ENCODE data around the gene TNFRSF12A. TPM values are rescaled to one million over a fixed set of nuclear protein-coding genes. Genes with fewer than 3 reads are reported as not detected.

TNFRSF12A gene
- total and polyA plus RNA-seq, 4 donors: 4.5 to 9.9 (median 6.3) TPM

DNA sequence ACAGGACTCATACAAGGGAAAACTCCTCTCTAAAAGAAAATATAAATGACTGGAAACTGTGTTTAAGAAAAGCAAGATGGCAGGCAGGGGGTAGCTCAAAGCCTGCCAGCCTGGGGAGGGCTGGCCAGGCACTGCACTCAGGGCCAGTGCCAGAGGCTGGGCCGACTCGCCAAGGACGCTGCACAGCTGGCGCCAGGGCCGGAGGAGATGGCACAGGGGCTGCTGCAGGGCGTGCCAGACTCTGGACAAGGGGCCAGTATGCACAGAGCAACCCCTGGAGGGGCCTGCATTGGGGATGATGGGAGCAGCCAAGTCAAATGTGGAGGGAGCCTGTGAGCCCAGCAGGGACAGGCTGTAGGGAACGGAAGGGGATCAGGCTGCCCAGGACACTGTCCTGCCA is 44.0 kb upstream of the TNFRSF12A start:
- H3K27ac ChIP-seq (ENCODE audit: low read depth, low read length): no peak overlapping the region
- H3K27me3 ChIP-seq (ENCODE audit: control insufficient read depth, insufficient read depth, low read length): peaks cover 2% of the 10 kb centered on the region
- DNase-seq (ENCODE audit: low read depth in 4 of 6, low spot score in 6 of 6): peak in 1 of 6 donors; percentile 51
- H3K4me3 ChIP-seq (ENCODE audit: low read depth, low read length): no peak overlapping the region
- H3K36me3 ChIP-seq (ENCODE audit: control insufficient read depth, insufficient read depth, low read length): peaks cover 56% of the 10 kb centered on the region
- H3K9me3 ChIP-seq (ENCODE audit: control insufficient read depth, insufficient read depth, low read length): no peaks in the 10 kb centered on the region
- 71% methylated on average over 7 of the region's 7 CpGs for WGBS (ENCODE audit: insufficient coverage)
- peaks cover 86% of the 10 kb centered on the region for H3K4me1 ChIP-seq (ENCODE audit: control insufficient read depth, insufficient read depth, low read length)

GRCh38 chr16:2976673-2977072 is 43.5 kb upstream of the TNFRSF12A start:
- Histone ChIP-seq H3K4me3 (ENCODE audit: low read depth, low read length) (no peak overlapping the region), H3K36me3 (ENCODE audit: control insufficient read depth, insufficient read depth, low read length) (peaks cover 51% of the 10 kb centered on the region), H3K27ac (ENCODE audit: low read depth, low read length) (no peak overlapping the region), H3K27me3 (ENCODE audit: control insufficient read depth, insufficient read depth, low read length) (peaks cover 4% of the 10 kb centered on the region), H3K4me1 (ENCODE audit: control insufficient read depth, insufficient read depth, low read length) (peaks cover 86% of the 10 kb centered on the region), H3K9me3 (ENCODE audit: control insufficient read depth, insufficient read depth, low read length) (no peaks in the 10 kb centered on the region)
- DNase-seq (ENCODE audit: low read depth in 4 of 6, low spot score in 6 of 6): no peak
- 88% methylated on average over 12 of the region's 15 CpGs for WGBS (ENCODE audit: insufficient coverage)

GRCh38 chr16:2977440-2977839 is 42.7 kb upstream of the TNFRSF12A start:
- DNase-seq (ENCODE audit: low read depth in 4 of 6, low spot score in 6 of 6): peak in 2 of 6 donors; percentile 53 to 80
- Histone ChIP-seq H3K36me3 (ENCODE audit: control insufficient read depth, insufficient read depth, low read length) (peaks cover 44% of the 10 kb centered on the region), H3K27me3 (ENCODE audit: control insufficient read depth, insufficient read depth, low read length) (peaks cover 4% of the 10 kb centered on the region), H3K9me3 (ENCODE audit: control insufficient read depth, insufficient read depth, low read length) (no peaks in the 10 kb centered on the region), H3K27ac (ENCODE audit: low read depth, low read length) (no peak overlapping the region), H3K4me3 (ENCODE audit: low read depth, low read length) (no peak overlapping the region), H3K4me1 (ENCODE audit: control insufficient read depth, insufficient read depth, low read length) (peaks cover 78% of the 10 kb centered on the region)
- WGBS (ENCODE audit: insufficient coverage): 30% methylated on average over 4 of the region's 6 CpGs

- H3K27ac ChIP-seq (ENCODE audit: low read depth, low read length): no peak overlapping the region
- H3K9me3 ChIP-seq (ENCODE audit: control insufficient read depth, insufficient read depth, low read length): no peaks in the 10 kb centered on the region
- H3K4me1 ChIP-seq (ENCODE audit: control insufficient read depth, insufficient read depth, low read length): peaks cover 66% of the 10 kb centered on the region
- peaks cover 4% of the 10 kb centered on the region for H3K27me3 ChIP-seq (ENCODE audit: control insufficient read depth, insufficient read depth, low read length)
- DNase-seq (ENCODE audit: low read depth in 4 of 6, low spot score in 6 of 6): no peak
- H3K4me3 ChIP-seq (ENCODE audit: low read depth, low read length): peak overlapping the region; percentile 74
- peaks cover 22% of the 10 kb centered on the region for H3K36me3 ChIP-seq (ENCODE audit: control insufficient read depth, insufficient read depth, low read length)
- 6% methylated on average over 41 of the region's 43 CpGs for WGBS (ENCODE audit: insufficient coverage)
Measured at GRCh38 chr16:2979669-2980226, 40.4 kb upstream of the TNFRSF12A start.

GRCh38 chr16:2980227-2981176 is 39.7 kb upstream of the TNFRSF12A start, which contains the start of gene PKMYT1:
Gene PKMYT1, minus strand, starts transcription at chr16:2980446. Its CDS starts 789 bp downstream, at chr16:2979657.
- Histone ChIP-seq H3K9me3 (ENCODE audit: control insufficient read depth, insufficient read depth, low read length) (no peaks in the 10 kb centered on the region), H3K36me3 (ENCODE audit: control insufficient read depth, insufficient read depth, low read length) (peaks cover 14% of the 10 kb centered on the region), H3K27me3 (ENCODE audit: control insufficient read depth, insufficient read depth, low read length) (peaks cover 4% of the 10 kb centered on the region), H3K4me1 (ENCODE audit: control insufficient read depth, insufficient read depth, low read length) (peaks cover 63% of the 10 kb centered on the region), H3K27ac (ENCODE audit: low read depth, low read length) (peak within 1 kb of the TSS; percentile 58), H3K4me3 (ENCODE audit: low read depth, low read length) (peak within 1 kb of the TSS; percentile 74)
- peak; percentile 72 to 97 (median 88) for DNase-seq (ENCODE audit: low read depth in 4 of 6, low spot score in 6 of 6)
- WGBS (ENCODE audit: insufficient coverage): 2% methylated on average over 87 of the region's 91 CpGs

- H3K4me3 ChIP-seq (ENCODE audit: low read depth, low read length): no peak overlapping the region
- H3K27ac ChIP-seq (ENCODE audit: low read depth, low read length): no peak overlapping the region
- 43% methylated on average over 24 of the region's 33 CpGs for WGBS (ENCODE audit: insufficient coverage)
- H3K4me1 ChIP-seq (ENCODE audit: control insufficient read depth, insufficient read depth, low read length): peaks cover 63% of the 10 kb centered on the region
- H3K27me3 ChIP-seq (ENCODE audit: control insufficient read depth, insufficient read depth, low read length): peaks cover 4% of the 10 kb centered on the region
- peaks cover 6% of the 10 kb centered on the region for H3K36me3 ChIP-seq (ENCODE audit: control insufficient read depth, insufficient read depth, low read length)
- H3K9me3 ChIP-seq (ENCODE audit: control insufficient read depth, insufficient read depth, low read length): no peaks in the 10 kb centered on the region
- no peak for DNase-seq (ENCODE audit: low read depth in 4 of 6, low spot score in 6 of 6)
Measured at GRCh38 chr16:2981177-2981898, 38.8 kb upstream of the TNFRSF12A start.

DNA sequence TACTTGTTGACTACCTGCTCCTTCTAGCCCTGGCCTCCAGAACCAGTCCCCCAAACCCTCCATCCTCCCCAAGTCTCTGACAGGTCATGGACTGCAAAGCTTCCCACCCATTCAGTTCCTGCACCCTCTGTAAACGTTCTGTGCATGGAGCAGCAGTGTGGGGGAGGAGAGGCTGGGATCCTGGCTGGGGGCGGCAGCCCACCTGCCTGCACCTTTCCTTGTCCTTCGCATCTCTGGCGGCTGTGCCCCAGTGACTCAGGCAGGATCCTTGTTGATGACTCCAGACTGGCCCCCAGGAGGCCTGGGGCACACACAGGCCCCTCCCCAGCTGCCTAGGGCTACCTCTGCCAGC is 38.3 kb upstream of the TNFRSF12A start:
- 46% methylated on average over 3 of the region's 4 CpGs for WGBS (ENCODE audit: insufficient coverage)
- Histone ChIP-seq H3K4me1 (ENCODE audit: control insufficient read depth, insufficient read depth, low read length) (peaks cover 62% of the 10 kb centered on the region), H3K4me3 (ENCODE audit: low read depth, low read length) (no peak overlapping the region), H3K27me3 (ENCODE audit: control insufficient read depth, insufficient read depth, low read length) (peaks cover 4% of the 10 kb centered on the region), H3K9me3 (ENCODE audit: control insufficient read depth, insufficient read depth, low read length) (no peaks in the 10 kb centered on the region), H3K36me3 (ENCODE audit: control insufficient read depth, insufficient read depth, low read length) (peaks cover under 1% of the 10 kb centered on the region), H3K27ac (ENCODE audit: low read depth, low read length) (no peak overlapping the region)
- DNase-seq (ENCODE audit: low read depth in 4 of 6, low spot score in 6 of 6): no peak

GRCh38 chr16:2982402-2982801 is 37.8 kb upstream of the TNFRSF12A start:
- 59% methylated on average over 3 of the region's 5 CpGs for WGBS (ENCODE audit: insufficient coverage)
- no peak overlapping the region for H3K4me3 ChIP-seq (ENCODE audit: low read depth, low read length)

DNA sequence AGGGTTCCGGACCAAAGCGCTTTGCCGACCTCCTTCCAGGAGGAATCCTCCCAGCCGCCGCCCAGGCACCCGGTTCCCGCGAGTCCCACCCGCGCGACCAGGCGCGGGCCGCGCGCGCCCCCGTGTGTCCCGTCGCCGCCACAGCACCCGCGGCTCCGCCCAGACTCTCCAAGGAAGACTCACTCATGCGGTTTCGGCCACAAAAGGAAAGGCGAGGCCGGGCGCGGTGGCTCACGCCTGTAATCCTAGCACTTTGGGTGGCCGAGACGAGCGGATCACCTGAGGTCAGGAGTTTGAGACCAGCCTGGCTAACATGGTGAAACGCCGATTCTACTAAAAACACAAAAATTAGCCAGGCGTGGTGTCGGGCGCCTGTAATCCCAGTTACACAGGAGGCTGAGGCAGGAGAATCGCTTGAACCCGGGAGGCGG is 36.4 kb upstream of the TNFRSF12A start:
- H3K27me3 ChIP-seq (ENCODE audit: control insufficient read depth, insufficient read depth, low read length): peaks cover 4% of the 10 kb centered on the region
- peak in 3 of 6 donors; percentile 58 to 92 (median 88) for DNase-seq (ENCODE audit: low read depth in 4 of 6, low spot score in 6 of 6)
- H3K27ac ChIP-seq (ENCODE audit: low read depth, low read length): no peak overlapping the region
- no peaks in the 10 kb centered on the region for H3K9me3 ChIP-seq (ENCODE audit: control insufficient read depth, insufficient read depth, low read length)
- no peak overlapping the region for H3K4me3 ChIP-seq (ENCODE audit: low read depth, low read length)
- H3K4me1 ChIP-seq (ENCODE audit: control insufficient read depth, insufficient read depth, low read length): peaks cover 50% of the 10 kb centered on the region
- no peaks in the 10 kb centered on the region for H3K36me3 ChIP-seq (ENCODE audit: control insufficient read depth, insufficient read depth, low read length)
- WGBS (ENCODE audit: insufficient coverage): 12% methylated on average over 42 of the region's 42 CpGs

More at GRCh38 chr16:2982402-2982801, 37.8 kb upstream of the TNFRSF12A start:
- H3K27me3 ChIP-seq (ENCODE audit: control insufficient read depth, insufficient read depth, low read length): peaks cover 4% of the 10 kb centered on the region
- no peaks in the 10 kb centered on the region for H3K9me3 ChIP-seq (ENCODE audit: control insufficient read depth, insufficient read depth, low read length)
- no peaks in the 10 kb centered on the region for H3K36me3 ChIP-seq (ENCODE audit: control insufficient read depth, insufficient read depth, low read length)
- no peak overlapping the region for H3K27ac ChIP-seq (ENCODE audit: low read depth, low read length)
- no peak for DNase-seq (ENCODE audit: low read depth in 4 of 6, low spot score in 6 of 6)
- H3K4me1 ChIP-seq (ENCODE audit: control insufficient read depth, insufficient read depth, low read length): peaks cover 57% of the 10 kb centered on the region

Measured in spinal cord (tissue), 10 donors.